ENCODE data around the gene CISH. TPM values are rescaled to one million over a fixed set of nuclear protein-coding genes. Genes with fewer than 3 reads are reported as not detected.

The CISH gene
- total RNA-seq, 1 donor from 2014 or later, result 1.8 TPM

GRCh38 chr3:50626401-50626800 is 14.8 kb upstream of the CISH start:
- Mint-ChIP-seq H3K36me3 (ENCODE audit: low read depth) (no peaks in the 10 kb centered on the region), H3K27me3 (ENCODE audit: low read depth) (no peaks in the 10 kb centered on the region), H3K4me3 (ENCODE audit: unreplicated experiment) (no peak overlapping the region), H3K27ac (ENCODE audit: unreplicated experiment) (no peak overlapping the region), H3K4me1 (ENCODE audit: low read depth) (peaks cover 20% of the 10 kb centered on the region), H3K9me3 (ENCODE audit: low read depth) (no peaks in the 10 kb centered on the region)
- no peak for DNase-seq (ENCODE audit: low spot score)
- no peak for TF ChIP-seq CTCF (IDR thresholded peaks at IDR 0.05)

GRCh38 chr3:50625231-50626182 is 13.9 kb upstream of the CISH start:
- no peak overlapping the region for H3K4me3 Mint-ChIP-seq (ENCODE audit: unreplicated experiment)
- H3K36me3 Mint-ChIP-seq (ENCODE audit: low read depth), result no peaks in the 10 kb centered on the region
- no peaks in the 10 kb centered on the region for H3K9me3 Mint-ChIP-seq (ENCODE audit: low read depth)
- H3K27ac Mint-ChIP-seq (ENCODE audit: unreplicated experiment), result no peak overlapping the region
- DNase-seq (ENCODE audit: low spot score), result no peak
- peaks cover 23% of the 10 kb centered on the region for H3K4me1 Mint-ChIP-seq (ENCODE audit: low read depth)
- no peaks in the 10 kb centered on the region for H3K27me3 Mint-ChIP-seq (ENCODE audit: low read depth)
- no peak for TF ChIP-seq CTCF (IDR thresholded peaks at IDR 0.05)

GRCh38 chr3:50624634-50625033 is 13.1 kb upstream of the CISH start:
- Mint-ChIP-seq H3K9me3 (ENCODE audit: low read depth) (no peaks in the 10 kb centered on the region), H3K36me3 (ENCODE audit: low read depth) (no peaks in the 10 kb centered on the region), H3K4me3 (ENCODE audit: unreplicated experiment) (no peak overlapping the region), H3K4me1 (ENCODE audit: low read depth) (peaks cover 23% of the 10 kb centered on the region), H3K27ac (ENCODE audit: unreplicated experiment) (no peak overlapping the region), H3K27me3 (ENCODE audit: low read depth) (no peaks in the 10 kb centered on the region)
- DNase-seq (ENCODE audit: low spot score), result no peak
- no peak for TF ChIP-seq CTCF (IDR thresholded peaks at IDR 0.05)

- Mint-ChIP-seq H3K4me1 (ENCODE audit: low read depth) (peaks cover 25% of the 10 kb centered on the region), H3K27me3 (ENCODE audit: low read depth) (no peaks in the 10 kb centered on the region), H3K4me3 (ENCODE audit: unreplicated experiment) (no peak overlapping the region), H3K27ac (ENCODE audit: unreplicated experiment) (no peak overlapping the region), H3K9me3 (ENCODE audit: low read depth) (no peaks in the 10 kb centered on the region), H3K36me3 (ENCODE audit: low read depth) (no peaks in the 10 kb centered on the region)
- TF ChIP-seq CTCF (IDR thresholded peaks at IDR 0.05), result no peak
- no peak for DNase-seq (ENCODE audit: low spot score)
Measured at GRCh38 chr3:50623840-50624474, 12.4 kb upstream of the CISH start.

- no peak for DNase-seq (ENCODE audit: low spot score)
- Mint-ChIP-seq H3K4me1 (ENCODE audit: low read depth) (peaks cover 28% of the 10 kb centered on the region), H3K27ac (ENCODE audit: unreplicated experiment) (no peak overlapping the region), H3K36me3 (ENCODE audit: low read depth) (no peaks in the 10 kb centered on the region), H3K27me3 (ENCODE audit: low read depth) (no peaks in the 10 kb centered on the region), H3K4me3 (ENCODE audit: unreplicated experiment) (no peak overlapping the region), H3K9me3 (ENCODE audit: low read depth) (no peaks in the 10 kb centered on the region)
- no peak for TF ChIP-seq CTCF (IDR thresholded peaks at IDR 0.05)
Measured at GRCh38 chr3:50622881-50623280, 11.3 kb upstream of the CISH start.
